Uterus (tissue), 2 donors: ENCODE data around the gene RABGAP1L.

Experiments
- POLR2A ChIP-seq, 2 donors: fragments of 450-650 bp; IDR thresholded peaks; one replicate each; pipeline ENCODE4 v1.6.1; 2016; ENCODE audit warnings: antibody characterized with exemption in 2 of 2, mild to moderate bottlenecking in 1 of 2, moderate library complexity in 1 of 2
- TF ChIP-seq, protein P1 (sequence below), 4 experiments: fragments of 200-600 bp in 2 of 4; fragments of 450-650 bp in 2 of 4; sonication (generic) in 2 of 4; IDR thresholded peaks; one replicate each; pipeline ENCODE4 v1.5.1; 2016 to 2019; ENCODE audit warnings: antibody characterized with exemption in 4 of 4, mild to moderate bottlenecking in 2 of 4, moderate library complexity in 1 of 4

DNA sequence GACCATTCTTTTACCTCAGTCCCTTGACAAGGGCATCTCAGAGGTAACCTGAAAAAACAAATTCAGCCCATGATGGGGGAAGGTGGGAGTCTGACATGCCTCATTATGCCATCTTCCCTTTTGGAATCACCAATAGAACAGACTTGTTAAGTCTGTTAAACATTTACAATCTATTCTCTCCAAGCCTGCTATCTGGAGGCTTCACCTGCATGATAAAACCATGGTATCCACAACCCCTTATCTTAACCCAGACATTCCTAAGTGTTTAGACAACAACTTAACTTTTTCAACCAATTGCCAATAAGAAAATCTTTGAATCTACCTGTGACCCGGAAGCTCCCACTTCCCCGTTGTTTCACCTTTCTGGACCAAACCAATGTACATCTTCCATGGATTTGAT, 607.4 kb downstream of the RABGAP1L start:
- TF ChIP-seq POLR2A (IDR thresholded peaks at IDR 0.05) = no peak
- TF ChIP-seq, protein P1, sequence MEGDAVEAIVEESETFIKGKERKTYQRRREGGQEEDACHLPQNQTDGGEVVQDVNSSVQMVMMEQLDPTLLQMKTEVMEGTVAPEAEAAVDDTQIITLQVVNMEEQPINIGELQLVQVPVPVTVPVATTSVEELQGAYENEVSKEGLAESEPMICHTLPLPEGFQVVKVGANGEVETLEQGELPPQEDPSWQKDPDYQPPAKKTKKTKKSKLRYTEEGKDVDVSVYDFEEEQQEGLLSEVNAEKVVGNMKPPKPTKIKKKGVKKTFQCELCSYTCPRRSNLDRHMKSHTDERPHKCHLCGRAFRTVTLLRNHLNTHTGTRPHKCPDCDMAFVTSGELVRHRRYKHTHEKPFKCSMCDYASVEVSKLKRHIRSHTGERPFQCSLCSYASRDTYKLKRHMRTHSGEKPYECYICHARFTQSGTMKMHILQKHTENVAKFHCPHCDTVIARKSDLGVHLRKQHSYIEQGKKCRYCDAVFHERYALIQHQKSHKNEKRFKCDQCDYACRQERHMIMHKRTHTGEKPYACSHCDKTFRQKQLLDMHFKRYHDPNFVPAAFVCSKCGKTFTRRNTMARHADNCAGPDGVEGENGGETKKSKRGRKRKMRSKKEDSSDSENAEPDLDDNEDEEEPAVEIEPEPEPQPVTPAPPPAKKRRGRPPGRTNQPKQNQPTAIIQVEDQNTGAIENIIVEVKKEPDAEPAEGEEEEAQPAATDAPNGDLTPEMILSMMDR (IDR thresholded peaks at IDR 0.05) = no peak
